Vagina (tissue), 2 donors: ENCODE results near the gene CACNA1C. TPM values are rescaled to one million over a fixed set of nuclear protein-coding genes. Genes with fewer than 3 reads are reported as not detected.

Source experiments
- DNase-seq, 2 donors: peaks; one replicate each; pipeline ENCODE4 v3.0.0-alpha.2; 2017; ENCODE audit errors: extremely low spot score in 2 of 2
- H3K27ac ChIP-seq: fragments of 200-600 bp; sonication (generic); one replicate; pipeline ENCODE4 v1.5.1; 2019
- H3K27me3 ChIP-seq: fragments of 200-600 bp; sonication (generic); one replicate; pipeline ENCODE4 v1.5.1; 2019
- H3K36me3 ChIP-seq, 2 donors: fragments of 200-600 bp; sonication (generic); one replicate each; pipeline ENCODE4 v1.5.1; 2017 to 2019
- H3K4me1 ChIP-seq: fragments of 200-600 bp; sonication (generic); one replicate; pipeline ENCODE4 v1.5.1; 2019
- H3K4me3 ChIP-seq, 2 donors: fragments of 200-600 bp; sonication (generic); 1 replicate in 1 of 2; 2 replicates in 1 of 2; pipeline ENCODE4 v1.5.1; 2016 to 2019
- H3K9me3 ChIP-seq: fragments of 200-600 bp; sonication (generic); one replicate; pipeline ENCODE4 v1.5.1; 2019
- CTCF ChIP-seq, 3 experiments: fragments of 450-650 bp in 2 of 3; fragments of 200-600 bp in 1 of 3; sonication (generic) in 1 of 3; IDR thresholded peaks; one replicate each; pipeline ENCODE4 v1.5.1; 2017 to 2019; ENCODE audit warnings: antibody characterized with exemption in 3 of 3, mild to moderate bottlenecking in 2 of 3, moderate library complexity in 2 of 3
- POLR2A ChIP-seq, 2 donors: fragments of 450-650 bp; IDR thresholded peaks; one replicate each; pipeline ENCODE4 v1.6.1; 2017; ENCODE audit warnings: antibody characterized with exemption in 2 of 2, mild to moderate bottlenecking in 2 of 2, moderate library complexity in 2 of 2
- POLR2AphosphoS5 ChIP-seq, 2 donors: sonication (generic); formaldehyde crosslinking; IDR thresholded peaks; one replicate each; pipeline ENCODE4 v1.9.0; 2017; ENCODE audit warnings: antibody characterized with exemption in 2 of 2, mild to moderate bottlenecking in 2 of 2, low read depth in 1 of 2; ENCODE audit not compliant: insufficient read depth in 1 of 2
- intact Hi-C: fragments of 100-400 bp; cut with DNase I; formaldehyde crosslinking; loops from one replicate; pipeline ENCODE4 v1.15.1; 2023
- total RNA-seq: library from RNA; depleted of rRNA; stranded (reverse); fragments of >200 nt; gene quantifications from one replicate; pipeline ENCODE4 v1.2.3, GENCODE V29; 2016

The CACNA1C gene
- total RNA-seq, 1 donor from 2014 or later = 9.8 TPM

- Histone ChIP-seq H3K27ac (peak overlapping the region; percentile 79), H3K36me3 (no peaks in the 10 kb centered on the region), H3K4me1 (peaks cover 44% of the 10 kb centered on the region), H3K9me3 (no peaks in the 10 kb centered on the region), H3K27me3 (no peaks in the 10 kb centered on the region), H3K4me3 (peak overlapping the region in 1 of 2 donors; percentile 0)
- no peak for TF ChIP-seq CTCF (IDR thresholded peaks at IDR 0.05)
- TF ChIP-seq POLR2A (IDR thresholded peaks at IDR 0.05) = no peak
- TF ChIP-seq POLR2AphosphoS5 (IDR thresholded peaks at IDR 0.05; ENCODE audit: insufficient read depth in 1 of 2, low read depth in 1 of 2) = peak in 1 of 2 donors; percentile 58
- no peak for DNase-seq
- intact Hi-C loops = no loop called here
These were observed 249.0 kb downstream of the CACNA1C start for GRCh38 chr12:2301531-2302461.

GRCh38 chr12:2302711-2303580 is 250.2 kb downstream of the CACNA1C start:
- intact Hi-C loops = no loop called here
- H3K36me3 ChIP-seq = no peaks in the 10 kb centered on the region
- H3K4me1 ChIP-seq = peaks cover 44% of the 10 kb centered on the region
- no peaks in the 10 kb centered on the region for H3K27me3 ChIP-seq
- no peak for DNase-seq
- H3K27ac ChIP-seq = peak overlapping the region; percentile 79
- TF ChIP-seq CTCF (IDR thresholded peaks at IDR 0.05) = no peak
- TF ChIP-seq POLR2A (IDR thresholded peaks at IDR 0.05) = no peak
- no peak for TF ChIP-seq POLR2AphosphoS5 (IDR thresholded peaks at IDR 0.05; ENCODE audit: insufficient read depth in 1 of 2, low read depth in 1 of 2)
- H3K4me3 ChIP-seq = no peak overlapping the region
- H3K9me3 ChIP-seq = no peaks in the 10 kb centered on the region

GRCh38 chr12:2304223-2304622 is 251.4 kb downstream of the CACNA1C start:
- H3K4me1 ChIP-seq = peaks cover 39% of the 10 kb centered on the region
- intact Hi-C loops = no loop called here

GRCh38 chr12:2306012-2306411 is 253.2 kb downstream of the CACNA1C start:
- Histone ChIP-seq H3K4me3 (no peak overlapping the region), H3K9me3 (no peaks in the 10 kb centered on the region), H3K4me1 (peaks cover 38% of the 10 kb centered on the region), H3K27ac (no peak overlapping the region), H3K36me3 (no peaks in the 10 kb centered on the region), H3K27me3 (no peaks in the 10 kb centered on the region)
- intact Hi-C loops = no loop called here
- TF ChIP-seq POLR2A (IDR thresholded peaks at IDR 0.05) = no peak
- TF ChIP-seq CTCF (IDR thresholded peaks at IDR 0.05) = no peak
- TF ChIP-seq POLR2AphosphoS5 (IDR thresholded peaks at IDR 0.05; ENCODE audit: insufficient read depth in 1 of 2, low read depth in 1 of 2) = no peak
- no peak for DNase-seq

More at GRCh38 chr12:2304223-2304622, 251.4 kb downstream of the CACNA1C start:
- TF ChIP-seq CTCF (IDR thresholded peaks at IDR 0.05) (no peak), POLR2AphosphoS5 (IDR thresholded peaks at IDR 0.05; ENCODE audit: insufficient read depth in 1 of 2, low read depth in 1 of 2) (no peak), POLR2A (IDR thresholded peaks at IDR 0.05) (no peak)
- no peak for DNase-seq
- Histone ChIP-seq H3K27me3 (no peaks in the 10 kb centered on the region), H3K9me3 (no peaks in the 10 kb centered on the region), H3K27ac (no peak overlapping the region), H3K4me3 (no peak overlapping the region), H3K36me3 (no peaks in the 10 kb centered on the region)
